Fibroblast of peridontal ligament (primary cell): ENCODE measurements around the gene RHEB.
A peak's percentile ranks its signal among the peaks of the same experiment; 100 is the strongest.

Experiments used
- DNase-seq: peaks from one replicate; pipeline ENCODE4 v3.0.0-alpha.2; 2010; ENCODE audit errors: extremely low read depth

RHEB gene

DNA sequence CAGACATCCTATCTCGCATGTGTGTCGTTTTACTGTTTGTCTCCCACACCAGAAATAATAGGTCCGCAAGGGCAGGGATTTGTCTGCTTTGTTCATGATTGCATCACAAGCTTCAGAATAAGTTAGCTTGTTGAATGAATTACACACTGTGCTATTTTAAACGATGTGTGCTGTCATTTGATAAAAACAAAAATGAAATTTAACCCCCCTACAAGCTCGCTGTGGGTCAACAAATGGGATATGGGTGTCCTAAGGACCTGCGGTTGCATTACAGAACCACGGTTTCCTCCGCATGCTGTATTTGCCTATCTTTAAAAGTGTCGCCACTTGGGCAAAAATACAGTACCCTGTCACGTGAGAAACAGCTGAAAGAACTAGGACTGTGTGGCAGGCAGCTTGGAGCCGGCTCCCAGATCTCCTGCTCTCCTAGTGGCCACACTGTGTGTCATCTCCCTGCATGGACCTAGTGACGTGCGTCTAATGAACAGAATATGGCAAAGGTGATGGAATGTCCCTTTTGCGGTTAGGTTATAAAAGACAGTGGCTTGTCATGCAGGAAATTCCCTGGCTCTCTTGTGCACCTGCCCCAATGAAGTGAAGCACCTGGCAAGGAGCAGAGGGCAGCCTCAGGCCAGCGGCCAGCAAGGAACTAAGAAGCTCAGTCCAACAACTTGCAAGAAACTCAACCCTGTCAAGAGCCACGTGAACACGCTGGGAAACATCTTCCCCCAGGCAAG is 46.9 kb downstream of the RHEB start:
- no peak for DNase-seq

DNA sequence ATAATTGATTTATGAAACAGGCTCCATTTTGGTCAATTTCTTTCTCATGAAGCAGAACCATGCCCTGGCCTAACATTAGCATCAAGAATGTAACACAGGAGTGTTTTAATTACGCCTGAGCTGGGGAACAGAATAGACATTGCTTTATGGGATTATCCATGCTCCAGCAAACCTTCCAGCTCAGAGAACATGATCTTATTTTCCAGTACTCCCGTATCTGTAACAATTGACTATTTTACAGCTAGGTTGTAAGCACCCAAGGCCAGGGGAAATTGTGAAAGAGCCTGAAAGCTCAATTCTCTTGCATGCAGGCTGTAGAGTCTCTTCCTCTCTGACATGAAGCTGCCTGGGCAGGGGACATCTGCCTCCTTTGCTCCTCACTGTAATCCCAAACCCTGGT is 49.0 kb downstream of the RHEB start:
- DNase-seq, result no peak

DNA sequence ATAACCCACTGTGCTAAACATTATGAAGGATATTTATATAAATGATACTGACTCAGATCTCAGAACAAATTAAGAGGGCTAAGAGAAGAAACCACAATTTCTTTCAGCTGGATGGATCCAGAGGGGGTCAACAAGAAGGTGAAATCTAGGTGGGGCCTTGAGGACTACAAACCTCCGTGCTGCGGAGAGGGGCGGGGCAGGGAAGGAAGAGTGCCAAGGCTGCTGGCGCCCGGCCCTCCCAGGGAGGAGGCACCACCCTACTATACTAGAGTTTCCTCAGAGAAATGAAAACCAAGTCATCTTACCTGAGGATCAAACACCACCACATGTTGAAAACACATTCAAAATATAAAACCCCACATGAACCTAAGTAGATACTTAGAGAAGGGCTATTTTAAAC is 50.4 kb downstream of the RHEB start:
- no peak for DNase-seq

DNA sequence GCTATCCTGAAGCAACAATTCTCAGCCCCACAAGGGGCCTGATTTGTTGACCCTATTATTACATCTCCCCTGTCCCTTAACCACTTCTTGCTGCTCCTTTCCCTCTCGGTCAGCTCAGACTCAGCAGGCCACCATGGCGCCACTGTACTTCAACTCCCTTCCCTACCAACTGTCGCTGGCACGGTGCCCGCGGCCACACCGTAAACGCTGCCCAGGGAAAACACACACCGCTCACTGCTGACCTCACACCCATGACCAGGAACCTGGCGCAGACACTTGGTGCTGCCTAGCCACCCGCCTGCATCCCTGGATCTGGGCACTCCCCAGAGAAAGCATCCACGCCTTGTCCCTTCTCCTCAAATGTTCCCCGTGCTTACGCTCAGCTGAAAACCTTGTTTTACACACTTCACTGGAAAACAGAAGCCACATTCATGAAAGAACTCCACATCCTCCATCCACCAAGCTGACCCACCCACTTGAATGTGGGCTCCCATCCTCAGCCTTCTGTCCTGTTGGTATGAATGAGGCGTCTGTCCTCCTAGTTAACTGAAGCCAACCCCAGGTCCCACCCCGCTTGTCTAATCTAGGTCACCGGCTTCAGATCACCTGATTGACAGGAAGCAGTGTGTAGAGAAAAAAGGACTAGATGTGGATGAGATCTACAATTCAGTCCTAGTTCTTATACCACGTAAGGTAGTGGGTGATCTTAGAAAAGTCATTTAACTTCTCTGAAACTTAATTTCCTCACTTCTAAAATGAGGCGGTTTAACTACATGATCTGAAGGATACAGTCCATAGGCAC is 51.3 kb downstream of the RHEB start:
- DNase-seq, result no peak

- DNase-seq, result no peak
Observed at GRCh38 chr7:151465169-151465568, 54.5 kb downstream of the RHEB start.

GRCh38 chr7:151462306-151462779 is 57.4 kb downstream of the RHEB start:
- DNase-seq, result no peak

DNA sequence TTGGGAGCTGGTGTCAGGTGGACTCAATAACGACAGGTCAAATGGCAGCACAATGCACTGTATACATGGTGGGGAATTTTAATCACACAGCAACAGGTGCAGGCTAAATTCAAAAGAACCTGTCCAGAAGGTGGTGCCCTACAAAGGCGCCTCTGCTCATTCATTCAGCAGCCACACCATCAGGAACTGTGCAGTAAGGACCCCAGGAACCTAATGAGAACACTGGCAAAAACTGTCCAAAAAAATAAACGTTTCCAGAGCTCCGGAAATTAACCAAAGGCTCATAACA is 57.8 kb downstream of the RHEB start:
- DNase-seq, result no peak

- DNase-seq, result no peak
Observed at GRCh38 chr7:151461096-151461941, 58.4 kb downstream of the RHEB start.

GRCh38 chr7:151460474-151460855 is 59.2 kb downstream of the RHEB start:
- peak; percentile 9 for DNase-seq

DNA sequence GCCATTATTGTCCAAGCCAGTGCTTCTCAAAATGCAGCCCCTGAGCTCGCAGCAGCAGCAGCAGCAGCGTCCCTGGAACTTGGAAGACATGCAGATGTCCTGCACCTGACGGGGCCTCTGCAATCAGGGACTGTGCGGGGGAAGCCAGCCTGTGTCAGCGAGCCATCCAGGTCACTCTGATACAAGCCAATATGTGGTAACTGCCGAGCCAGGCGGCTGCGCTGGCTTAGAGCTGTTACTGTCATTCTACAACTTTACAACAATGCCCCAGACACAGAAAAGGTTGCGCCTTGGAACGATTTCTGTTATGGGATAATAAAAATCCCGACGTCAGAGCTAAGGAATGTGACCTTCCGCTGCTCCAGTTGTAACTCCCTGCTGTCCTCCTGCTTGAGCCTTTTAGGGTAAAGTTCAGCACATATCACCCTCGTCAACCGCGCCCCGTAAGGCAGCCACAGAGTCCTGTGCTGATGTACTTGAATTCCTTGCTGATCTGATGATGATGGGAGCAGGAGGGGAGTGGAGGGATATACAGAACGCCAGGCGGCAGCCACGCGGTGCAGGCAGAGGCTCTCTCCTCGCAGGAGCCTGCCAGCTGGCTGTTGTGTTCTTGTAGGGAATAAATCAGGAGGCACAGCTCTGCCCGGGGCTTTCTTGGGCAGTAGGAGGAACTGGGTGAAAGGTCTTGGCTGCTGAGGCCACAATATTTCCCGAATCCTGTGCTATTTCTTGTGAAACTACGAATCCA is 59.8 kb downstream of the RHEB start:
- DNase-seq, result peak; percentile 89

- no peak for DNase-seq
Observed at GRCh38 chr7:151457534-151457933, 62.2 kb downstream of the RHEB start.

- DNase-seq, result no peak
Observed at GRCh38 chr7:151456782-151457181, 62.9 kb downstream of the RHEB start.

GRCh38 chr7:151456276-151456675 is 63.4 kb downstream of the RHEB start:
- DNase-seq, result no peak

- DNase-seq, result no peak
Observed at GRCh38 chr7:151455690-151456089, 64.0 kb downstream of the RHEB start.

DNA sequence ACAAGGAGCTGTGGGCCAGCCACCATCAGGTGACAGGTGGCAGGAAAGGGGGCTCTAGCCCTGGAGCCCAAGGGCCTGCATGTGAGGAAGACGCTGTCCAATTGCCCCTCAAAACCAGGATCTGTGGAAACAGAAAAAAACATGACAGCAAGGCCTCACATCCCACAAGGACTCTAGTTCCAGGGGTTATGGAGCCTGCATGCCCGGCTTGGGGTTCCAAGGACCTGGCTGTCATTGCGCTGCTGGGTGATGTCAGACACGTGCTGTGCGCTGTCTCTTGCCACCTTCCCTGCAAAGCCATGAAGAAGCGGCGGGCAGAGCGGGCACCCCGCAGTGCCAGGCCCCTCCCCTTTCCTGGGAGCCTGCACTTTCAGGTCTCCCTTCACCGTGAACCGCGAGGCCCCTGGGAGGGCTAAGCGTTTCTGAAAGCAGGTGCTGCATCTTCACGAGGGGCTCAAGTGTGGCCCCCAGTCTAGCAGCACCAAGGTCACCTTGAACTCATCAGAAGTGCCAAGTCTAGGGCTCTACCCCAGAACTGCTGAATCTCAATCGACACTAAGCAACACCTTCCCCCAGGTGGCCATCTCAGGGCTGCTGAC is 64.7 kb downstream of the RHEB start:
- no peak for DNase-seq

- peak; percentile 89 for DNase-seq
Observed at GRCh38 chr7:151454305-151454704, 65.4 kb downstream of the RHEB start.

GRCh38 chr7:151453326-151453791 is 66.3 kb downstream of the RHEB start:
- DNase-seq, result no peak

GRCh38 chr7:151452680-151453325 is 66.9 kb downstream of the RHEB start:
- DNase-seq, result no peak

- DNase-seq, result no peak
Observed at GRCh38 chr7:151451626-151452571, 67.8 kb downstream of the RHEB start.

DNA sequence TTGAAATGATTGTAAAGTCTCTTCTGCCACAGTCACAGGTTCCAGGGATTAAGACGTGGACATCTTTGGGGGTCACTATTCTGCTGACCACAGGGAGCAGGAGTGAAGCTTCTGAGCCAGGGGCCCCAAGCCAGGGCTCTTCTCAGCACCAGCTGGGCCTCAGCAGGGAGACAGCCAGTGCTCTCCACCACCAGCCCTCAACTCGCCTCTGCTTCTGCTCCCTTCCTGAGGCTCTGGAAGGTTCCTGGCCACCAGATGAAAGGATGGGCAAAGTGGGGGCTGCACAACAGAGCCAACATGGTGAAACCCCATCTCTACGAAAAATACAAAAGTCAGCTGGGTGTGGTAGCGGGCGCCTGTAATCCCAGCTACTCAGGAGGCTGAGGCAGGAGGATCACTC is 68.5 kb downstream of the RHEB start:
- DNase-seq, result no peak
